Stimulated activated naive CD8-positive, alpha-beta T cell treated with anti-CD3 and anti-CD28 coated beads, Interleukin-15, Interleukin-2, amounts not matched to agents 100 U/mL and 50 U/mL, for 24 hours (primary cell): Measurements from ENCODE around the gene SMIM23.

Experiments used
- ATAC-seq: fragments of 150-1000 bp; cut with Tn5 transposase; one replicate; pipeline ENCODE4 v1.10.0; 2021
- DNase-seq: peaks from one replicate; pipeline ENCODE4 v3.0.0; 2021

SMIM23 gene

GRCh38 chr5:171820561-171820960 lies 34.9 kb downstream of the SMIM23 start:
- no peak for ATAC-seq
- no peak for DNase-seq

- ATAC-seq, result no peak
- no peak for DNase-seq
Observed at GRCh38 chr5:171821286-171821685, 35.7 kb downstream of the SMIM23 start.

DNA sequence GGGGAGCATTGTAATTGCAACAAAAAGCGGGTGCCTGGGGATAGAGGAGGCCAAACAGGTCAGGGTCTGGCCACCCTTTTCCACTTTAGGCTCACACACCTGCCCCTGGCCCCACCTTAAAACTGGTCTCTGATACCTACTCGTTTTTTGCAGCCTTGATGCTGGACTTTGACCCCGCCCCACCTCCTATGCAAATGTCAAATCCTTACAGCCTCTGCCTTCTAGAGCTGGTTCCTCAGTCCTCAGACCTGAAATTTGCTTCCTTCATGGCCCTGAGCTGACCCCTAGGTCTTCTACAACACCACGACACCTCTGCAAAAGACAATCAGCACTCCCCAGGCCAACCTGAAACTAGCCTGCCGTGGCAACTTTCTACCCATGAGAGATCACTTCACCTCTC lies 37.7 kb downstream of the SMIM23 start:
- DNase-seq (no peak), ATAC-seq (no peak)

- no peak for DNase-seq
- no peak for ATAC-seq
Observed at GRCh38 chr5:171825051-171825450, 39.4 kb downstream of the SMIM23 start.

DNA sequence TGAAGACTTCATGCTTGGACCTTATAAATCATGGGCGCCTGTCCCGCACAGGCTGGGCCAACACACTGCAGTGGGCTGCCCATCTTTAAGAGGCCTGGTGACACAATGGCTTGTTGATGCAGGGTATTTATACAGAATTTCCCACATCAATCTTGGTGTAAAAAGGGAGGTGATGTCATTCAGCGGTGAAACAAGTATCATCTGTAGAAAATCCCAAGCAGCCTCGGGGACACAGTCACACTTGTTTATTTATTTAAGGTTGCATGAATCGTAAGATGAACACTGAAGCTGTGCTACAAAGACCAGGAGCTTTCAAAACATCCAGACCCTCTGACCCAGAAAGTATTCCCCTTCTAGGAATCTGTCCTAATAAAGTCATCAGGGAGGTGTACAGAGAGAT lies 40.5 kb downstream of the SMIM23 start:
- ATAC-seq (no peak), DNase-seq (no peak)

- no peak for DNase-seq
- ATAC-seq, result no peak
Observed at GRCh38 chr5:171827162-171827561, 41.5 kb downstream of the SMIM23 start.

GRCh38 chr5:171830686-171831085 lies 45.1 kb downstream of the SMIM23 start:
- DNase-seq (no peak), ATAC-seq (no peak)

- DNase-seq (no peak), ATAC-seq (no peak)
Observed at GRCh38 chr5:171832775-171833174, 47.2 kb downstream of the SMIM23 start.

DNA sequence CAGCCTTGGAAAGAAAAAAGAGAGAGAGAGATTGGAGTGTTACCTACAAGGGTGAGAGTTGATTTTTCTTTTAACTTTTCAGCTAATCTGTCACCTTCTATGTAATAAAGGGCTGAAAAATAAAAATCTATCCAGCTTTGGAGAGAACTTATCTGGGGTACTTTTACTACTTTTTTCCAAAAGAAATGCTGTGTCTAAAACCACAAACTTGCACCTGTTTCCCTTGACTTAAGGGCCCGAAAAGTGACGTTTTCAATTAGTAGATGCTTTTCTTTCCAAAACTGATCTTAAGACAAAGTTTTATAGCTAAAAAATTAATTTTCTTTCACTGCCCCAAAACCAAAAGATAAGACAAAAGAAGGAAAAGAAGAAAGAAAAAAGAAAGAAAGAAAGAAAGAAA lies 48.8 kb downstream of the SMIM23 start:
- DNase-seq, result no peak
- ATAC-seq, result no peak

GRCh38 chr5:171835066-171835465 lies 49.4 kb downstream of the SMIM23 start:
- ATAC-seq (no peak), DNase-seq (no peak)

DNA sequence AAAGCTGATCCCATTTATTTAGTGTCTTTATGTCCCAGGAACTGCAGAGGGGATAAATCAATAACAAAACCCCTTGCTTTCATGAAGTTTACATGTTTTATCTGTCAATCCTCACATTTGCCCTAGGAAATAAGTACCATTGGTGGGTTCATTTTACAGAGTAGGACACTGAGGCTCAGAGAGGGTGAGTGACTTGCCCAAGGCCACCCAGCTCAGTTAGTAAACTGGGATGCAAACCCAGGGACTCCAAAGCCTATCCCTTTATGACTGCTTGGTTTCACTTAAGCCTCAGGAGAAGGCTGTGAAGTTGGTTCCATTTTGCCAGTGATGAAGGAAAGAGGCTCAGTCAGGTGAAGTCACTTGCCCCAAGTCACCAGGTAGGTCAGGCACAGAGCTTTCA lies 51.9 kb downstream of the SMIM23 start:
- ATAC-seq (no peak), DNase-seq (no peak)

DNA sequence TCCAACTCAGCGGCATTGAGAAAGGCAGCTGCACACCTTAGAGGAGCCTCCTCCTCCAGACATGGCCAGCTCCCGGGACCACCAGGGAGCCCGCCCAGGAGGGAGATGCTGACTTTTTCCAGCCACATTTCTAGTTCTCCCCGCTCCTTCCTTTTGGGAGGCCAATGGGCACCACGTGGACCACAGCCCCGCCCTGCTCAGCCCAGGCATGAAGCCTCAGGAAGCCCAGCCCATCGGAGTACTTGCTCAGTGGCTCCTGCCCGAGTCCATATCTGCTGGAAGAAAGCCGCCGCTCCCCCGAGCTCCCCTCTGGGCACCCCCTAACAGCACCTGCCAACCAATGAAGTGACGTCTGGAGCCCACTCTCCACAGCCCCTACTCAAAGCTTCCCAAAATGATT lies 52.4 kb downstream of the SMIM23 start:
- ATAC-seq, result no peak

GRCh38 chr5:171839112-171839511 lies 53.5 kb downstream of the SMIM23 start:
- no peak for ATAC-seq
- no peak for DNase-seq

More for the DNA sequence above, 52.4 kb downstream of the SMIM23 start:
- DNase-seq, result no peak

DNA sequence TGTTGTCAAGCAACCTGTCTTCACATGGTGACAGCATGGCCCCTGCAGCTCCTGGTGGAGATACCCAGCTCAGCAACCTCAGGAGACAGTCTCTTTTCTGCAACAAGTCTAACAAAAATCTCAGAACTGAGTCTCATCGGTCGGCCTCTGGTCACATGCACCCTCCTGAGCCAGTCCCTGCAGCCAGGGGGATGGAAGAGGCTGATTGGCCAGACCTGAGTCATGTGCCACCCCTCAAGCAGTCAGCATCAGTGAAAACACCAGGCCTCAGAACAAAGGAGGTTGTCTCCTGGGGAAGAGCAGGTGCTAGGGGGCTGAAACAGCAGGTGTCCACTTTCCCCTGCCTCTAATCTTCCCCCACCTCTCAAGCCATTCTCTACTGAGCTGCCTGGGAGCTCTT lies 54.4 kb downstream of the SMIM23 start:
- DNase-seq (no peak), ATAC-seq (peak; percentile 51)
